Activated CD4-positive, alpha-beta memory T cell treated with anti-CD3 and anti-CD28 coated beads, Interleukin-2, amount 10 ng/mL, durations not matched to agents 7 days and 5 days (primary cell): ENCODE measurements around the gene TPO. TPM values are rescaled to one million over a fixed set of nuclear protein-coding genes. Genes with fewer than 3 reads are reported as not detected.

Source experiments
- CTCF ChIA-PET: fragments of 350-600 bp; sonication (Branson Sonifier 250); formaldehyde crosslinking; loops from one replicate; lab custom pipeline; 2021; ENCODE audit warnings: antibody characterized with exemption, inconsistent platforms; lab: Charles Lee
- POLR2A ChIA-PET: fragments of 350-600 bp; sonication (Branson Sonifier 250); formaldehyde crosslinking; loops from one replicate; lab custom pipeline; 2021; ENCODE audit warnings: antibody characterized with exemption; lab: Charles Lee
- DNase-seq: peaks from one replicate; pipeline ENCODE4 v3.0.0-alpha.2; 2020
- H3K27ac Mint-ChIP-seq: one replicate; pipeline ENCODE4 v1.8.0; 2021; ENCODE audit warnings: mild to moderate bottlenecking, mixed read lengths
- H3K27me3 Mint-ChIP-seq: one replicate; pipeline ENCODE4 v1.8.0; 2021; ENCODE audit warnings: mixed read lengths
- H3K36me3 Mint-ChIP-seq: one replicate; pipeline ENCODE4 v1.8.0; 2021; ENCODE audit warnings: low read depth, mixed read lengths
- H3K4me1 Mint-ChIP-seq: one replicate; pipeline ENCODE4 v1.8.0; 2021; ENCODE audit warnings: mixed read lengths
- H3K4me3 Mint-ChIP-seq: one replicate; pipeline ENCODE4 v1.8.0; 2021; ENCODE audit warnings: mild to moderate bottlenecking, mixed read lengths
- H3K9me3 Mint-ChIP-seq: one replicate; pipeline ENCODE4 v1.8.0; 2021; ENCODE audit warnings: mixed read lengths
- total RNA-seq, 2 experiments: library from RNA; stranded (reverse); gene quantifications; one replicate each; pipeline ENCODE4 v1.2.3, GENCODE V29; 2021

Gene TPO
- total RNA-seq, 2 experiments from 2014 or later = 0.73 TPM; not detected in 1

GRCh38 chr2:1496359-1496821 is 83.1 kb downstream of the TPO start:
- ChIA-PET CTCF (interaction anchor here (0.7 kb wide), 1 partner anchor 48 kb away, joined by 3 read pairs; no protein-coding TSS in a partner anchor), POLR2A (no interaction called here)
- Mint-ChIP-seq H3K4me3 (no peak overlapping the region), H3K27me3 (no peaks in the 10 kb centered on the region), H3K27ac (no peak overlapping the region), H3K4me1 (peaks cover 9% of the 10 kb centered on the region), H3K9me3 (no peaks in the 10 kb centered on the region), H3K36me3 (no peaks in the 10 kb centered on the region)
- DNase-seq = no peak

GRCh38 chr2:1497122-1497611 is 83.9 kb downstream of the TPO start:
- DNase-seq = no peak
- no peaks in the 10 kb centered on the region for H3K9me3 Mint-ChIP-seq
- no peak overlapping the region for H3K4me3 Mint-ChIP-seq
- peaks cover 9% of the 10 kb centered on the region for H3K4me1 Mint-ChIP-seq
- H3K27me3 Mint-ChIP-seq = no peaks in the 10 kb centered on the region
- H3K27ac Mint-ChIP-seq = no peak overlapping the region
- ChIA-PET CTCF (no interaction called here), POLR2A (no interaction called here)
- H3K36me3 Mint-ChIP-seq = no peaks in the 10 kb centered on the region

- CTCF ChIA-PET = no interaction called here
- Mint-ChIP-seq H3K36me3 (no peaks in the 10 kb centered on the region), H3K27ac (no peak overlapping the region), H3K4me1 (peaks cover 9% of the 10 kb centered on the region), H3K4me3 (no peak overlapping the region), H3K9me3 (no peaks in the 10 kb centered on the region), H3K27me3 (no peaks in the 10 kb centered on the region)
- no peak for DNase-seq
- POLR2A ChIA-PET = no interaction called here
These were observed 84.9 kb downstream of the TPO start for GRCh38 chr2:1498176-1498575.

- DNase-seq = no peak
- POLR2A ChIA-PET = no interaction called here
- H3K4me3 Mint-ChIP-seq = no peak overlapping the region
- H3K27ac Mint-ChIP-seq = no peak overlapping the region
- CTCF ChIA-PET = no interaction called here
- no peaks in the 10 kb centered on the region for H3K27me3 Mint-ChIP-seq
- peaks cover 9% of the 10 kb centered on the region for H3K4me1 Mint-ChIP-seq
- H3K9me3 Mint-ChIP-seq = no peaks in the 10 kb centered on the region
- no peaks in the 10 kb centered on the region for H3K36me3 Mint-ChIP-seq
These were observed 86.0 kb downstream of the TPO start for GRCh38 chr2:1499033-1499795.

GRCh38 chr2:1501038-1501851 is 88.0 kb downstream of the TPO start:
- no peak overlapping the region for H3K27ac Mint-ChIP-seq
- H3K9me3 Mint-ChIP-seq = no peaks in the 10 kb centered on the region
- H3K4me3 Mint-ChIP-seq = no peak overlapping the region
- DNase-seq = no peak
- POLR2A ChIA-PET = no interaction called here
- peaks cover 3% of the 10 kb centered on the region for H3K4me1 Mint-ChIP-seq
- CTCF ChIA-PET = no interaction called here
- no peaks in the 10 kb centered on the region for H3K27me3 Mint-ChIP-seq
- no peaks in the 10 kb centered on the region for H3K36me3 Mint-ChIP-seq

- ChIA-PET POLR2A (no interaction called here), CTCF (no interaction called here)
- Mint-ChIP-seq H3K9me3 (no peaks in the 10 kb centered on the region), H3K27me3 (no peaks in the 10 kb centered on the region), H3K4me1 (peaks cover 1% of the 10 kb centered on the region), H3K4me3 (no peak overlapping the region), H3K27ac (no peak overlapping the region), H3K36me3 (no peaks in the 10 kb centered on the region)
- DNase-seq = no peak
These were observed 88.7 kb downstream of the TPO start for GRCh38 chr2:1501991-1502390.

GRCh38 chr2:1502891-1503304 is 89.6 kb downstream of the TPO start:
- no peaks in the 10 kb centered on the region for H3K36me3 Mint-ChIP-seq
- H3K27ac Mint-ChIP-seq = no peak overlapping the region
- POLR2A ChIA-PET = no interaction called here
- CTCF ChIA-PET = no interaction called here
- H3K27me3 Mint-ChIP-seq = no peaks in the 10 kb centered on the region
- no peak for DNase-seq
- H3K4me1 Mint-ChIP-seq = peaks cover 1% of the 10 kb centered on the region
- no peak overlapping the region for H3K4me3 Mint-ChIP-seq
- no peaks in the 10 kb centered on the region for H3K9me3 Mint-ChIP-seq

GRCh38 chr2:1503471-1504310 is 90.4 kb downstream of the TPO start:
- ChIA-PET CTCF (no interaction called here), POLR2A (no interaction called here)
- no peaks in the 10 kb centered on the region for H3K27me3 Mint-ChIP-seq
- peaks cover 6% of the 10 kb centered on the region for H3K4me1 Mint-ChIP-seq
- H3K9me3 Mint-ChIP-seq = no peaks in the 10 kb centered on the region
- H3K36me3 Mint-ChIP-seq = no peaks in the 10 kb centered on the region
- H3K27ac Mint-ChIP-seq = no peak overlapping the region
- H3K4me3 Mint-ChIP-seq = no peak overlapping the region
- no peak for DNase-seq

- peaks cover 13% of the 10 kb centered on the region for H3K4me1 Mint-ChIP-seq
- no peaks in the 10 kb centered on the region for H3K27me3 Mint-ChIP-seq
- no peak overlapping the region for H3K4me3 Mint-ChIP-seq
- CTCF ChIA-PET = no interaction called here
- H3K9me3 Mint-ChIP-seq = peaks cover 6% of the 10 kb centered on the region
- DNase-seq = no peak
- H3K27ac Mint-ChIP-seq = no peak overlapping the region
- POLR2A ChIA-PET = no interaction called here
- peaks cover 6% of the 10 kb centered on the region for H3K36me3 Mint-ChIP-seq
These were observed 91.1 kb downstream of the TPO start for GRCh38 chr2:1504311-1504750.

- Mint-ChIP-seq H3K4me3 (no peak overlapping the region), H3K36me3 (peaks cover 13% of the 10 kb centered on the region), H3K9me3 (peaks cover 13% of the 10 kb centered on the region), H3K27me3 (no peaks in the 10 kb centered on the region), H3K27ac (no peak overlapping the region), H3K4me1 (peaks cover 20% of the 10 kb centered on the region)
- ChIA-PET POLR2A (no interaction called here), CTCF (no interaction called here)
- no peak for DNase-seq
These were observed 91.8 kb downstream of the TPO start for GRCh38 chr2:1505031-1505441.

GRCh38 chr2:1509271-1510065 is 96.2 kb downstream of the TPO start:
- ChIA-PET POLR2A (interaction anchor here (1.0 kb wide), 1 partner anchor 9 kb away, joined by 7 read pairs; no protein-coding TSS in a partner anchor), CTCF (no interaction called here)
- Mint-ChIP-seq H3K36me3 (peaks cover 13% of the 10 kb centered on the region), H3K4me1 (peaks cover 32% of the 10 kb centered on the region), H3K27ac (peak overlapping the region; percentile 95), H3K9me3 (peaks cover 15% of the 10 kb centered on the region), H3K4me3 (peak overlapping the region; percentile 16), H3K27me3 (no peaks in the 10 kb centered on the region)
- DNase-seq = peak; percentile 66

- H3K27ac Mint-ChIP-seq = peak overlapping the region; percentile 95
- H3K4me3 Mint-ChIP-seq = no peak overlapping the region
- no peaks in the 10 kb centered on the region for H3K27me3 Mint-ChIP-seq
- H3K4me1 Mint-ChIP-seq = peaks cover 32% of the 10 kb centered on the region
- H3K36me3 Mint-ChIP-seq = peaks cover 13% of the 10 kb centered on the region
- no peak for DNase-seq
- H3K9me3 Mint-ChIP-seq = peaks cover 15% of the 10 kb centered on the region
- POLR2A ChIA-PET = interaction anchor here (1.0 kb wide), 1 partner anchor 8 kb away, joined by 7 read pairs; no protein-coding TSS in a partner anchor
- CTCF ChIA-PET = no interaction called here
These were observed 96.9 kb downstream of the TPO start for GRCh38 chr2:1510176-1510575.
